HepG2 (cell line): ENCODE data around the gene RBMS2. TPM values are rescaled to one million over a fixed set of nuclear protein-coding genes. Genes with fewer than 3 reads are reported as not detected.

ENCODE experiments used
- AKNA ChIP-seq: sonication (generic); formaldehyde crosslinking; IDR thresholded peaks from 2 replicates; pipeline ENCODE4 v1.4.0; 2020; ENCODE audit warnings: missing genetic modification reagents, borderline replicate concordance
- ARHGAP35 ChIP-seq: sonication (generic); formaldehyde crosslinking; IDR thresholded peaks from 2 replicates; pipeline ENCODE4 v1.9.0; 2022; ENCODE audit warnings: mild to moderate bottlenecking, inconsistent platforms, moderate library complexity, missing genetic modification reagents, borderline replicate concordance
- E2F2 ChIP-seq: sonication (generic); formaldehyde crosslinking; IDR thresholded peaks from 2 replicates; pipeline ENCODE4 v1.4.0; 2020; ENCODE audit warnings: missing genetic modification reagents, borderline replicate concordance
- FLYWCH1 ChIP-seq: sonication (generic); formaldehyde crosslinking; IDR thresholded peaks from 2 replicates; pipeline ENCODE4 v1.8.1; 2023; ENCODE audit warnings: mild to moderate bottlenecking, missing genetic modification reagents
- GZF1 ChIP-seq: sonication (generic); formaldehyde crosslinking; IDR thresholded peaks from 2 replicates; pipeline ENCODE4 v1.5.1; 2020; ENCODE audit warnings: mild to moderate bottlenecking, missing genetic modification reagents
- HCFC1 ChIP-seq: fragments of 150-350 bp; IDR thresholded peaks from 2 replicates; pipeline ENCODE4 v1.6.1; 2014; ENCODE audit warnings: low read depth, low read length
- HINFP ChIP-seq: sonication (generic); formaldehyde crosslinking; IDR thresholded peaks from 2 replicates; pipeline ENCODE4 v1.4.0; 2020; ENCODE audit warnings: low read depth, mild to moderate bottlenecking, missing genetic modification reagents
- HNRNPL ChIP-seq: fragments of 200-400 bp; formaldehyde crosslinking; IDR thresholded peaks from 2 replicates; pipeline ENCODE4 v1.6.1; 2017; ENCODE audit warnings: mild to moderate bottlenecking, low read depth, low read length
- LBX2 ChIP-seq: sonication (generic); formaldehyde crosslinking; IDR thresholded peaks from 2 replicates; pipeline ENCODE4 v1.5.0; 2020; ENCODE audit warnings: missing genetic modification reagents, mild to moderate bottlenecking, borderline replicate concordance
- MNT ChIP-seq: fragments of 450-650 bp; IDR thresholded peaks from 2 replicates; pipeline ENCODE4 v1.6.1; 2016
- MYNN ChIP-seq: sonication (generic); formaldehyde crosslinking; IDR thresholded peaks from 2 replicates; pipeline ENCODE4 v1.4.0; 2020; ENCODE audit warnings: mild to moderate bottlenecking, low read depth, missing genetic modification reagents
- RARG ChIP-seq: sonication (generic); formaldehyde crosslinking; IDR thresholded peaks from 2 replicates; pipeline ENCODE4 v1.4.0; 2020; ENCODE audit warnings: low read depth, mild to moderate bottlenecking, missing genetic modification reagents
- ZNF367 ChIP-seq: sonication (generic); formaldehyde crosslinking; IDR thresholded peaks from 2 replicates; pipeline ENCODE4 v1.4.0; 2020; ENCODE audit warnings: missing genetic modification reagents, borderline replicate concordance
- ZNF484 ChIP-seq: sonication (generic); formaldehyde crosslinking; IDR thresholded peaks from 2 replicates; pipeline ENCODE4 v1.5.1; 2020; ENCODE audit warnings: mild to moderate bottlenecking, low read depth, missing genetic modification reagents, borderline replicate concordance
- ZNF543 ChIP-seq: sonication (generic); formaldehyde crosslinking; IDR thresholded peaks from 2 replicates; pipeline ENCODE4 v1.4.0; 2020; ENCODE audit warnings: mild to moderate bottlenecking, missing genetic modification reagents
- ZNF674 ChIP-seq: sonication (generic); formaldehyde crosslinking; IDR thresholded peaks from 2 replicates; pipeline ENCODE4 v1.5.0; 2020; ENCODE audit warnings: low read depth, mild to moderate bottlenecking, missing genetic modification reagents
- ZNF770 ChIP-seq: sonication (generic); formaldehyde crosslinking; IDR thresholded peaks from 2 replicates; pipeline ENCODE4 v1.5.0; 2020; ENCODE audit warnings: mild to moderate bottlenecking, missing genetic modification reagents
- polyA plus RNA-seq, 8 experiments: library from polyadenylated mRNA; depleted of rRNA in 3 of 8; stranded (reverse) in 7 of 8; unstranded in 1 of 8; fragments of >200 nt; fragmentation: Illumina TruSeq in 4 of 8; extraction: Trizol in 4 of 8; gene quantifications; 2 replicates each; pipeline versions ENCODE4 v1.2.1 to v1.2.3, GENCODE V29; 2011 to 2016; ENCODE audit warnings: low read depth in 4 of 8, missing spikeins in 1 of 8, mixed read lengths in 1 of 8; ENCODE audit not compliant: insufficient read depth in 1 of 8
- total RNA-seq, 5 experiments: library from RNA; depleted of rRNA; stranded (reverse); fragments of >200 nt; fragmentation: Illumina TruSeq; extraction: Trizol; gene quantifications; 2 replicates each; pipeline ENCODE4 v1.2.3, GENCODE V29; 2016; ENCODE audit warnings: low read depth in 1 of 5

Gene RBMS2
- total and polyA plus RNA-seq, 2 of the 13 experiments (the other 11 are each of a cell fraction or from before 2014, with no cell fraction given) = 0.53 to 7.4 TPM

GRCh38 chr12:56630180-56630632 lies 108.6 kb downstream of the RBMS2 start, which contains the start of gene BAZ2A (continued):
- TF ChIP-seq AKNA (CRISPR knock-in tag) (no peak), MYNN (CRISPR knock-in tag) (no peak), ZNF543 (CRISPR knock-in tag) (no peak), ZNF674 (CRISPR knock-in tag) (0 out of 2 replicates have a peak, but pooled peaks have one; percentile 65), MNT (0 out of 2 replicates have a peak, but pooled peaks have one; percentile 17), FLYWCH1 (CRISPR knock-in tag) (no peak), RARG (CRISPR knock-in tag) (no peak), E2F2 (CRISPR knock-in tag) (no peak), LBX2 (CRISPR knock-in tag) (no peak), ZNF484 (no peak), HNRNPL (0 out of 2 replicates have a peak, but pooled peaks have one; percentile 47), ZNF367 (CRISPR knock-in tag) (no peak), HINFP (no peak; the same call in 1 of the 2 replicates), HCFC1 (no peak; the same call in 1 of the 2 replicates), ARHGAP35 (no peak), ZNF770 (CRISPR knock-in tag) (peak; percentile 67), GZF1 (CRISPR knock-in tag) (no peak)
